ENCODE measurements around the gene ACTMAP.
"Not testable (repeated sequence)": the region's sequence is repeated elsewhere in the genome, so short reads cannot be mapped to it uniquely, and the experiment has no call there.

Gene ACTMAP

GRCh38 chr19:40776364-40776763, 26.1 kb upstream of the ACTMAP start:
- DNase-seq (ENCODE audit: low read depth in 2 of 2): no peak

- DNase-seq (ENCODE audit: low read depth in 2 of 2): no peak
Measured at GRCh38 chr19:40775632-40776022, 25.4 kb upstream of the ACTMAP start.

GRCh38 chr19:40774916-40775631, 24.8 kb upstream of the ACTMAP start, which contains the start of gene MIA:
Gene MIA (plus strand): TSS chr19:40775521. CDS start chr19:40775543, 22 bp downstream.
- no peak for DNase-seq (ENCODE audit: low read depth in 2 of 2)

- DNase-seq (ENCODE audit: low read depth in 2 of 2): not testable (repeated sequence)
Measured at GRCh38 chr19:40771101-40771862, 21.0 kb upstream of the ACTMAP start.

GRCh38 chr19:40768869-40769268, 18.6 kb upstream of the ACTMAP start:
- DNase-seq (ENCODE audit: low read depth in 2 of 2): no peak

- DNase-seq (ENCODE audit: low read depth in 2 of 2): not testable (repeated sequence)
Measured at GRCh38 chr19:40766385-40766784, 16.1 kb upstream of the ACTMAP start.

GRCh38 chr19:40763963-40764362, 13.7 kb upstream of the ACTMAP start:
- no peak for DNase-seq (ENCODE audit: low read depth in 2 of 2)

GRCh38 chr19:40763526-40763925, 13.2 kb upstream of the ACTMAP start:
- no peak for DNase-seq (ENCODE audit: low read depth in 2 of 2)

- no peak for DNase-seq (ENCODE audit: low read depth in 2 of 2)
Measured at GRCh38 chr19:40762754-40763470, 12.6 kb upstream of the ACTMAP start.

GRCh38 chr19:40759352-40759751, 9.1 kb upstream of the ACTMAP start:
- no peak for DNase-seq (ENCODE audit: low read depth in 2 of 2)

GRCh38 chr19:40758491-40758890, 8.2 kb upstream of the ACTMAP start:
- DNase-seq (ENCODE audit: low read depth in 2 of 2): no peak

- no peak for DNase-seq (ENCODE audit: low read depth in 2 of 2)
Measured at GRCh38 chr19:40756502-40757110, 6.3 kb upstream of the ACTMAP start.

- DNase-seq (ENCODE audit: low read depth in 2 of 2): no peak
Measured at GRCh38 chr19:40755791-40756190, 5.5 kb upstream of the ACTMAP start.

GRCh38 chr19:40755248-40755624, 5.0 kb upstream of the ACTMAP start:
- DNase-seq (ENCODE audit: low read depth in 2 of 2): no peak

GRCh38 chr19:40754611-40755247, 4.5 kb upstream of the ACTMAP start:
- DNase-seq (ENCODE audit: low read depth in 2 of 2): no peak

GRCh38 chr19:40752257-40752781, 2.0 kb upstream of the ACTMAP start:
- DNase-seq (ENCODE audit: low read depth in 2 of 2): no peak

GRCh38 chr19:40750874-40751537, 729 bp upstream of the ACTMAP start, which contains the start of gene SNRPA:
Gene SNRPA (plus strand): TSS chr19:40751203. CDS start chr19:40751409, 206 bp downstream.
- DNase-seq (ENCODE audit: low read depth in 2 of 2): peak; percentile 97

- no peak for DNase-seq (ENCODE audit: low read depth in 2 of 2)
Measured at GRCh38 chr19:40747536-40747935, 2.7 kb downstream of the ACTMAP start.

GRCh38 chr19:40745402-40745780, 4.9 kb downstream of the ACTMAP start:
- DNase-seq (ENCODE audit: low read depth in 2 of 2): peak in 1 of 2 experiments; percentile 10

- DNase-seq (ENCODE audit: low read depth in 2 of 2): no peak
Measured at GRCh38 chr19:40744554-40745401, 5.5 kb downstream of the ACTMAP start.

Data from fibroblast of skin of left quadriceps (primary cell).